ENCODE results near the gene C7orf25.
"Not testable (repeated sequence)": the region's sequence is repeated elsewhere in the genome, so short reads cannot be mapped to it uniquely, and the experiment has no call there.

C7orf25 gene

GRCh38 chr7:42906181-42906580 is 5.7 kb downstream of the C7orf25 start:
- H3K9me3 ChIP-seq (ENCODE audit: control insufficient read depth, insufficient read depth, low read length): no peaks in the 10 kb centered on the region
- H3K27me3 ChIP-seq (ENCODE audit: control insufficient read depth, insufficient read depth, low read length): no peaks in the 10 kb centered on the region
- H3K36me3 ChIP-seq (ENCODE audit: control insufficient read depth, insufficient read depth, low read length): peaks cover 3% of the 10 kb centered on the region; the same call in 1 of the 2 replicates
- H3K4me1 ChIP-seq (ENCODE audit: control insufficient read depth, insufficient read depth, low read length): peaks cover 4% of the 10 kb centered on the region; the same call in 1 of the 2 replicates
- no peak overlapping the region for H3K9ac ChIP-seq (ENCODE audit: low read depth, low read length)
- H3K4me3 ChIP-seq (ENCODE audit: low read depth, low read length): no peak overlapping the region
- H3K27ac ChIP-seq (ENCODE audit: low read depth, low read length): no peak overlapping the region

GRCh38 chr7:42902331-42902730 is 9.5 kb downstream of the C7orf25 start:
- no peaks in the 10 kb centered on the region for H3K36me3 ChIP-seq (ENCODE audit: control insufficient read depth, insufficient read depth, low read length)
- H3K4me1 ChIP-seq (ENCODE audit: control insufficient read depth, insufficient read depth, low read length): no peaks in the 10 kb centered on the region
- no peak overlapping the region for H3K4me3 ChIP-seq (ENCODE audit: low read depth, low read length)
- H3K27ac ChIP-seq (ENCODE audit: low read depth, low read length): no peak overlapping the region
- H3K27me3 ChIP-seq (ENCODE audit: control insufficient read depth, insufficient read depth, low read length): no peaks in the 10 kb centered on the region
- H3K9ac ChIP-seq (ENCODE audit: low read depth, low read length): no peak overlapping the region
- no peaks in the 10 kb centered on the region for H3K9me3 ChIP-seq (ENCODE audit: control insufficient read depth, insufficient read depth, low read length)

GRCh38 chr7:42900842-42901241 is 11.0 kb downstream of the C7orf25 start:
- no peak overlapping the region for H3K9ac ChIP-seq (ENCODE audit: low read depth, low read length)
- H3K27ac ChIP-seq (ENCODE audit: low read depth, low read length): no peak overlapping the region
- H3K4me3 ChIP-seq (ENCODE audit: low read depth, low read length): no peak overlapping the region
- H3K4me1 ChIP-seq (ENCODE audit: control insufficient read depth, insufficient read depth, low read length): no peaks in the 10 kb centered on the region
- no peaks in the 10 kb centered on the region for H3K27me3 ChIP-seq (ENCODE audit: control insufficient read depth, insufficient read depth, low read length)
- no peaks in the 10 kb centered on the region for H3K36me3 ChIP-seq (ENCODE audit: control insufficient read depth, insufficient read depth, low read length)
- H3K9me3 ChIP-seq (ENCODE audit: control insufficient read depth, insufficient read depth, low read length): no peaks in the 10 kb centered on the region; the same call in 1 of the 2 replicates

- no peak overlapping the region for H3K4me3 ChIP-seq (ENCODE audit: low read depth, low read length)
- H3K4me1 ChIP-seq (ENCODE audit: control insufficient read depth, insufficient read depth, low read length): peaks cover 12% of the 10 kb centered on the region
- no peaks in the 10 kb centered on the region; the same call in 1 of the 2 replicates for H3K9me3 ChIP-seq (ENCODE audit: control insufficient read depth, insufficient read depth, low read length)
- H3K36me3 ChIP-seq (ENCODE audit: control insufficient read depth, insufficient read depth, low read length): no peaks in the 10 kb centered on the region
- no peaks in the 10 kb centered on the region for H3K27me3 ChIP-seq (ENCODE audit: control insufficient read depth, insufficient read depth, low read length)
- H3K9ac ChIP-seq (ENCODE audit: low read depth, low read length): no peak overlapping the region
- peak overlapping the region; percentile 80 for H3K27ac ChIP-seq (ENCODE audit: low read depth, low read length)
Observed at GRCh38 chr7:42893346-42894240, 18.3 kb downstream of the C7orf25 start.

- peak overlapping the region; percentile 71 for H3K4me3 ChIP-seq (ENCODE audit: low read depth, low read length)
- no peak overlapping the region for H3K27ac ChIP-seq (ENCODE audit: low read depth, low read length)
- H3K9ac ChIP-seq (ENCODE audit: low read depth, low read length): no peak overlapping the region
- H3K9me3 ChIP-seq (ENCODE audit: control insufficient read depth, insufficient read depth, low read length): no peaks in the 10 kb centered on the region
- no peaks in the 10 kb centered on the region for H3K36me3 ChIP-seq (ENCODE audit: control insufficient read depth, insufficient read depth, low read length)
- peaks cover 15% of the 10 kb centered on the region for H3K4me1 ChIP-seq (ENCODE audit: control insufficient read depth, insufficient read depth, low read length)
- H3K27me3 ChIP-seq (ENCODE audit: control insufficient read depth, insufficient read depth, low read length): no peaks in the 10 kb centered on the region
Observed at GRCh38 chr7:42886893-42887505, 24.9 kb downstream of the C7orf25 start.

- Histone ChIP-seq H3K4me3 (ENCODE audit: low read depth, low read length) (no peak overlapping the region), H3K9ac (ENCODE audit: low read depth, low read length) (no peak overlapping the region), H3K27me3 (ENCODE audit: control insufficient read depth, insufficient read depth, low read length) (no peaks in the 10 kb centered on the region), H3K4me1 (ENCODE audit: control insufficient read depth, insufficient read depth, low read length) (peaks cover 17% of the 10 kb centered on the region), H3K9me3 (ENCODE audit: control insufficient read depth, insufficient read depth, low read length) (no peaks in the 10 kb centered on the region), H3K36me3 (ENCODE audit: control insufficient read depth, insufficient read depth, low read length) (no peaks in the 10 kb centered on the region), H3K27ac (ENCODE audit: low read depth, low read length) (no peak overlapping the region)
Observed at GRCh38 chr7:42886129-42886528, 25.7 kb downstream of the C7orf25 start.

- H3K36me3 ChIP-seq (ENCODE audit: control insufficient read depth, insufficient read depth, low read length); H3K27ac ChIP-seq (ENCODE audit: low read depth, low read length); H3K4me3 ChIP-seq (ENCODE audit: low read depth, low read length); H3K9me3 ChIP-seq (ENCODE audit: control insufficient read depth, insufficient read depth, low read length); H3K27me3 ChIP-seq (ENCODE audit: control insufficient read depth, insufficient read depth, low read length); H3K9ac ChIP-seq (ENCODE audit: low read depth, low read length): not testable (repeated sequence)
- peaks cover 26% of the 10 kb centered on the region for H3K4me1 ChIP-seq (ENCODE audit: control insufficient read depth, insufficient read depth, low read length)
Observed at GRCh38 chr7:42885183-42885582, 26.7 kb downstream of the C7orf25 start.

- Histone ChIP-seq H3K9ac (ENCODE audit: low read depth, low read length) (no peak overlapping the region), H3K27ac (ENCODE audit: low read depth, low read length) (no peak overlapping the region)
Observed at GRCh38 chr7:42883950-42884349, 27.9 kb downstream of the C7orf25 start.

GRCh38 chr7:42880392-42880791 is 31.5 kb downstream of the C7orf25 start:
- Histone ChIP-seq H3K27ac (ENCODE audit: low read depth, low read length) (no peak overlapping the region), H3K9ac (ENCODE audit: low read depth, low read length) (no peak overlapping the region)

More at GRCh38 chr7:42883950-42884349, 27.9 kb downstream of the C7orf25 start:
- Histone ChIP-seq H3K36me3 (ENCODE audit: control insufficient read depth, insufficient read depth, low read length) (no peaks in the 10 kb centered on the region), H3K27me3 (ENCODE audit: control insufficient read depth, insufficient read depth, low read length) (no peaks in the 10 kb centered on the region), H3K4me3 (ENCODE audit: low read depth, low read length) (no peak overlapping the region), H3K4me1 (ENCODE audit: control insufficient read depth, insufficient read depth, low read length) (peaks cover 22% of the 10 kb centered on the region), H3K9me3 (ENCODE audit: control insufficient read depth, insufficient read depth, low read length) (no peaks in the 10 kb centered on the region)

GRCh38 chr7:42878303-42878702 is 33.6 kb downstream of the C7orf25 start:
- peaks cover 18% of the 10 kb centered on the region for H3K4me1 ChIP-seq (ENCODE audit: control insufficient read depth, insufficient read depth, low read length)
- H3K36me3 ChIP-seq (ENCODE audit: control insufficient read depth, insufficient read depth, low read length): no peaks in the 10 kb centered on the region
- H3K9me3 ChIP-seq (ENCODE audit: control insufficient read depth, insufficient read depth, low read length): no peaks in the 10 kb centered on the region
- H3K9ac ChIP-seq (ENCODE audit: low read depth, low read length): no peak overlapping the region
- no peak overlapping the region for H3K4me3 ChIP-seq (ENCODE audit: low read depth, low read length)
- no peak overlapping the region for H3K27ac ChIP-seq (ENCODE audit: low read depth, low read length)
- H3K27me3 ChIP-seq (ENCODE audit: control insufficient read depth, insufficient read depth, low read length): no peaks in the 10 kb centered on the region

More at GRCh38 chr7:42880392-42880791, 31.5 kb downstream of the C7orf25 start:
- H3K36me3 ChIP-seq (ENCODE audit: control insufficient read depth, insufficient read depth, low read length): no peaks in the 10 kb centered on the region
- no peaks in the 10 kb centered on the region for H3K9me3 ChIP-seq (ENCODE audit: control insufficient read depth, insufficient read depth, low read length)
- peaks cover 18% of the 10 kb centered on the region for H3K4me1 ChIP-seq (ENCODE audit: control insufficient read depth, insufficient read depth, low read length)
- H3K27me3 ChIP-seq (ENCODE audit: control insufficient read depth, insufficient read depth, low read length): no peaks in the 10 kb centered on the region
- no peak overlapping the region for H3K4me3 ChIP-seq (ENCODE audit: low read depth, low read length)

- H3K9ac ChIP-seq (ENCODE audit: low read depth, low read length): no peak overlapping the region
Observed at GRCh38 chr7:42877862-42878261, 34.0 kb downstream of the C7orf25 start.

More at GRCh38 chr7:42877862-42878261, 34.0 kb downstream of the C7orf25 start:
- H3K27ac ChIP-seq (ENCODE audit: low read depth, low read length): no peak overlapping the region
- no peaks in the 10 kb centered on the region for H3K36me3 ChIP-seq (ENCODE audit: control insufficient read depth, insufficient read depth, low read length)
- no peak overlapping the region for H3K4me3 ChIP-seq (ENCODE audit: low read depth, low read length)
- H3K9me3 ChIP-seq (ENCODE audit: control insufficient read depth, insufficient read depth, low read length): no peaks in the 10 kb centered on the region
- peaks cover 18% of the 10 kb centered on the region for H3K4me1 ChIP-seq (ENCODE audit: control insufficient read depth, insufficient read depth, low read length)
- H3K27me3 ChIP-seq (ENCODE audit: control insufficient read depth, insufficient read depth, low read length): no peaks in the 10 kb centered on the region

All from HUES48 (cell line).